DND-41 (cell line): ENCODE data around the gene GLDN.

ENCODE experiments used
- EZH2 ChIP-seq: IDR thresholded peaks from 3 replicates; pipeline ENCODE4 v1.6.1; 2012; ENCODE audit warnings: borderline replicate concordance, low read depth, mild to moderate bottlenecking, moderate library complexity, low read length, inconsistent platforms; ENCODE audit not compliant: severe bottlenecking
- TF ChIP-seq, protein P1 (sequence below): IDR thresholded peaks from 2 replicates; pipeline ENCODE4 v1.5.1; 2012; ENCODE audit warnings: borderline replicate concordance, low read length, moderate library complexity, mild to moderate bottlenecking; ENCODE audit not compliant: poor library complexity, severe bottlenecking; ENCODE audit errors: extremely low read depth

DNA sequence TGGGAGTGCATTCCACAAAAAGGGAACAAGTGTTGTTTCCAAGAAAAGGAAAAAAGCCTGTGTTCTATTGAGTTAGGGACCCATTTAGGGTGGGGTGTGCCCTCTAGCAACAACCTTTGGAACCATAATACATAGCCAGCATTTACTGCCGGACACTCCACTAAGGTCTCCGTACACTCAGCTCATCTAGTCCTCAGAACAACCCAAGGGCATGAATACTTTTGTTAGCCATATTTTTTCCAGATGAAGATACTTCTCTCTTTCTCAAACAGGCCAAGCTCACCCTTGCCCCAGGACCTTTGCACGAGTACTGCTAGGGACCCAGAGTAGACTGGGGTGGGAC is 46.2 kb downstream of the GLDN start:
- TF ChIP-seq, protein P1, sequence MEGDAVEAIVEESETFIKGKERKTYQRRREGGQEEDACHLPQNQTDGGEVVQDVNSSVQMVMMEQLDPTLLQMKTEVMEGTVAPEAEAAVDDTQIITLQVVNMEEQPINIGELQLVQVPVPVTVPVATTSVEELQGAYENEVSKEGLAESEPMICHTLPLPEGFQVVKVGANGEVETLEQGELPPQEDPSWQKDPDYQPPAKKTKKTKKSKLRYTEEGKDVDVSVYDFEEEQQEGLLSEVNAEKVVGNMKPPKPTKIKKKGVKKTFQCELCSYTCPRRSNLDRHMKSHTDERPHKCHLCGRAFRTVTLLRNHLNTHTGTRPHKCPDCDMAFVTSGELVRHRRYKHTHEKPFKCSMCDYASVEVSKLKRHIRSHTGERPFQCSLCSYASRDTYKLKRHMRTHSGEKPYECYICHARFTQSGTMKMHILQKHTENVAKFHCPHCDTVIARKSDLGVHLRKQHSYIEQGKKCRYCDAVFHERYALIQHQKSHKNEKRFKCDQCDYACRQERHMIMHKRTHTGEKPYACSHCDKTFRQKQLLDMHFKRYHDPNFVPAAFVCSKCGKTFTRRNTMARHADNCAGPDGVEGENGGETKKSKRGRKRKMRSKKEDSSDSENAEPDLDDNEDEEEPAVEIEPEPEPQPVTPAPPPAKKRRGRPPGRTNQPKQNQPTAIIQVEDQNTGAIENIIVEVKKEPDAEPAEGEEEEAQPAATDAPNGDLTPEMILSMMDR = no peak
- no peak for TF ChIP-seq EZH2
